Transverse colon (tissue), 4 donors: ENCODE measurements around the gene DMBT1. TPM values are rescaled to one million over a fixed set of nuclear protein-coding genes. Genes with fewer than 3 reads are reported as not detected.
A peak's percentile ranks its signal among the peaks of the same experiment; 100 is the strongest.

ENCODE experiments used
- DNase-seq: peaks from one replicate; pipeline ENCODE4 v3.0.0-alpha.2; 2019
- H3K27ac ChIP-seq, 4 donors: fragments of 200-600 bp; sonication (generic); 2 replicates each; pipeline ENCODE4 v1.5.1; 2016 to 2018; ENCODE audit warnings: inconsistent platforms in 4 of 4
- H3K27me3 ChIP-seq: fragments of 200-600 bp; sonication (generic); 2 replicates; pipeline ENCODE4 v1.5.1; 2017; ENCODE audit warnings: inconsistent platforms
- H3K36me3 ChIP-seq, 4 donors: fragments of 200-600 bp; sonication (generic); 2 replicates each; pipeline ENCODE4 v1.5.1; 2017 to 2019; ENCODE audit warnings: inconsistent platforms in 4 of 4
- H3K4me1 ChIP-seq, 4 donors: fragments of 200-600 bp; sonication (generic); 2 replicates each; pipeline ENCODE4 v1.5.1; 2017 to 2020; ENCODE audit warnings: inconsistent platforms in 4 of 4
- H3K4me3 ChIP-seq, 4 donors: fragments of 200-600 bp; sonication (generic); 1 replicate in 1 of 4; 2 replicates in 3 of 4; pipeline versions ENCODE4 v1.5.1 to v1.6.1; 2017 to 2019; ENCODE audit warnings: inconsistent platforms in 4 of 4
- H3K9me3 ChIP-seq, 2 donors: fragments of 200-600 bp; sonication (generic); 2 replicates each; pipeline ENCODE4 v1.5.1; 2017 to 2019; ENCODE audit warnings: inconsistent platforms in 2 of 2
- CTCF ChIP-seq, 5 experiments: fragments of 200-600 bp in 3 of 5; fragments of 450-650 bp in 2 of 5; sonication (generic) in 3 of 5; IDR thresholded peaks; 1 replicate in 2 of 5; 2 replicates in 3 of 5; pipeline ENCODE4 v1.5.1; 2016 to 2017; ENCODE audit warnings: antibody characterized with exemption in 5 of 5, inconsistent platforms in 3 of 5, mild to moderate bottlenecking in 2 of 5, moderate library complexity in 1 of 5
- EP300 ChIP-seq: sonication (generic); formaldehyde crosslinking; IDR thresholded peaks from one replicate; pipeline ENCODE4 v1.6.1; 2017; ENCODE audit warnings: antibody characterized with exemption, low read depth
- POLR2A ChIP-seq: fragments of 450-650 bp; IDR thresholded peaks from one replicate; pipeline ENCODE4 v1.6.1; 2016; ENCODE audit warnings: antibody characterized with exemption, mild to moderate bottlenecking, moderate library complexity
- POLR2AphosphoS5 ChIP-seq, 3 donors: sonication (generic); formaldehyde crosslinking; IDR thresholded peaks; one replicate each; pipeline ENCODE4 v1.6.1; 2016; ENCODE audit warnings: antibody characterized with exemption in 3 of 3
- WGBS, 2 donors: methylation state at CpG; one replicate each; pipeline ENCODE4 v1.1.5; 2018; ENCODE audit warnings: low coverage in 1 of 2; 5-methylcytosine and 5-hydroxymethylcytosine counted together
- in situ Hi-C, 4 donors: fragments of 200-750 bp; cut with MboI; loops; one replicate each; pipeline versions ENCODE4 v1.15.0 to v1.15.1; 2017; ENCODE audit warnings: low sequenced_read_pairs in 3 of 4, low pct_ligation_motif_present in 1 of 4, low pct_unique_long_range_greater_than_20kb in 1 of 4
- intact Hi-C: fragments of 100-400 bp; cut with DNase I; formaldehyde crosslinking; loops from one replicate; pipeline ENCODE4 v1.15.1; 2023; ENCODE audit warnings: low total_unique reads
- total RNA-seq, 4 donors: library from RNA; depleted of rRNA; stranded (reverse); fragments of >200 nt; gene quantifications; one replicate each; pipeline ENCODE4 v1.1.0, GENCODE V29; 2016

The DMBT1 gene
- total RNA-seq, 4 donors from 2014 or later, result 42.2 to 124 (median 68.5) TPM

GRCh38 chr10:122515588-122516231 lies 44.8 kb upstream of the DMBT1 start:
- H3K27ac ChIP-seq, result no peak overlapping the region
- intact Hi-C loops, result no loop called here
- 66% methylated on average over 16 of the region's 16 CpGs; no CpG with 5 or more reads in 1 of the 2 donors for WGBS, 2 donors
- in situ Hi-C loops, result no loop called here
- no peaks in the 10 kb centered on the region for H3K4me1 ChIP-seq
- no peak for TF ChIP-seq EP300
- no peak for TF ChIP-seq CTCF (IDR thresholded peaks at IDR 0.05)
- no peak for TF ChIP-seq POLR2AphosphoS5 (IDR thresholded peaks at IDR 0.05)
- no peak for TF ChIP-seq POLR2A
- H3K4me3 ChIP-seq, result no peak overlapping the region
- DNase-seq, result peak; percentile 43
- H3K27me3 ChIP-seq, result no peaks in the 10 kb centered on the region
- H3K9me3 ChIP-seq, result no peaks in the 10 kb centered on the region
- H3K36me3 ChIP-seq, result no peaks in the 10 kb centered on the region

DNA sequence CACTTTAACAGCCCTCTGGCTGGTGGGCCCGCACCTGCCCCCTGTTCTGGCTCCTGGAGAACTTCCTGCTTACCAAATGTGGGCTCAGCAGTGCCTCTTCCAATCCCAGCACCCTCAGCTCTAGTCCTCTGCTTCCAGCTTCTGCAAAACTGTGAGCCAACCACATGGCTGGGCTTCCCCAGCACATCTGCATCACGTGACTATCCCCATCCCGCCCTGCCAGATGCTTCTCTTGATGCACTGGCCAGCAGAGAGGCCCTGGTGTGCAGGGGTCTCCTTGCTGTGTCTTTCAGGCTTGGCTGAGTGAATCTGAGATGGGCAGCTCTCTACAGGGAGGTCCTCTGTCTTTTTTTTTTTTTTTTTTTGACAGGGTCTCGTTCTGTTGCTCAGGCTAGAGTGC lies 43.8 kb upstream of the DMBT1 start:
- WGBS, 2 donors, result 60 to 68% methylated on average over 1 to 4 of the region's 4 CpGs
- no peaks in the 10 kb centered on the region for H3K27me3 ChIP-seq
- intact Hi-C loops, result no loop called here
- H3K4me3 ChIP-seq, result no peak overlapping the region
- H3K27ac ChIP-seq, result no peak overlapping the region
- in situ Hi-C loops, result no loop called here
- no peaks in the 10 kb centered on the region for H3K4me1 ChIP-seq
- TF ChIP-seq POLR2A, result no peak
- TF ChIP-seq POLR2AphosphoS5 (IDR thresholded peaks at IDR 0.05), result no peak
- TF ChIP-seq EP300, result no peak
- no peak for TF ChIP-seq CTCF (IDR thresholded peaks at IDR 0.05)
- H3K36me3 ChIP-seq, result no peaks in the 10 kb centered on the region
- H3K9me3 ChIP-seq, result no peaks in the 10 kb centered on the region
- no peak for DNase-seq

GRCh38 chr10:122519144-122519543 lies 41.4 kb upstream of the DMBT1 start:
- no peak for DNase-seq
- in situ Hi-C loops (no loop called here), intact Hi-C loops (no loop called here)
- H3K27ac ChIP-seq, result no peak overlapping the region
- WGBS, 2 donors, result 77 to 80% methylated on average over 2 to 7 of the region's 7 CpGs
- no peak for TF ChIP-seq EP300
- no peak for TF ChIP-seq CTCF (IDR thresholded peaks at IDR 0.05)
- no peak for TF ChIP-seq POLR2AphosphoS5 (IDR thresholded peaks at IDR 0.05)
- TF ChIP-seq POLR2A, result no peak
- H3K4me3 ChIP-seq, result no peak overlapping the region
- no peaks in the 10 kb centered on the region for H3K4me1 ChIP-seq
- no peaks in the 10 kb centered on the region for H3K27me3 ChIP-seq
- H3K9me3 ChIP-seq, result no peaks in the 10 kb centered on the region
- no peaks in the 10 kb centered on the region for H3K36me3 ChIP-seq

DNA sequence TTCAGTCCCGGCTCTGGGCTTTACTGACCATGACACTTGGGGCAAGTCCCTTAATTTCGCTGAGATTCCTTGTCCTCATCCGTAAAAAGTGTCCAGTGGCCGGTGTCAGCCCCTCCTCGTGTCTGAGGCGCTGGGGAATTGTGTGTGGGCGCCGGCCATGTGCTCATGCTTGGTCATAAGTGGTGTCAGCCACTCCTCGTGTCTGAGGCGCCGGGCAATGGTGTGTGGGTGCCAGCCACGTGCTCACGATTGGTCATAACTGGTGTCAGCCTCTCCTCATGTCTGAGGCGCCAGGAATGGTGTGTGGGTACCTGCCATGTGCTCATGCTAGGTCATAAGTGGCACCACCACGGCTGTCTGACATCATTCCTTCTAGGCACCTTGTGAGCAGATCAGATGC lies 40.7 kb upstream of the DMBT1 start:
- no peak for TF ChIP-seq POLR2AphosphoS5 (IDR thresholded peaks at IDR 0.05)
- no peaks in the 10 kb centered on the region for H3K9me3 ChIP-seq
- no peak overlapping the region for H3K27ac ChIP-seq
- WGBS, 2 donors, result 74% methylated on average over 13 of the region's 15 CpGs; no CpG with 5 or more reads in 1 of the 2 donors
- H3K27me3 ChIP-seq, result no peaks in the 10 kb centered on the region
- in situ Hi-C loops (no loop called here), intact Hi-C loops (no loop called here)
- DNase-seq, result no peak
- no peak overlapping the region for H3K4me3 ChIP-seq
- no peaks in the 10 kb centered on the region for H3K36me3 ChIP-seq
- H3K4me1 ChIP-seq, result no peaks in the 10 kb centered on the region

DNA sequence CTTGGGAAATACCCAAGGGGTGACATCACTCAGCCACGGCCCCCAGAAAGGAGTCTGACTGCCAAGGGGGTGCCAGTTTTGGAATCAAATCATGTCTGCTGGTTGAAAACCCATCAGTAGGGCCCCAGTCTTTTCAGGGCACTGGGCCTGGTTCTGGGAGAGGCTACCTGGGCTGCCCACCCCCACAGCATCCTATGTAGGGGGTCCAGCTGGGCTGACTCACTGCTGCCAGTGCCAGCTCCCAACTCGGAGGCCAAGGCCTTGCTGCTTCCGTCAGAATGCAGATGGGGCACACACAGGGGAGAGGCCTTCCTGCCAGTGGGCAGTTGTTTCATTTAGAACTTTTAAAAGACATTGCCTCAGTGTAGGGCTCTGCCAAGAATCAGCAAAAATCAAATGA lies 39.5 kb upstream of the DMBT1 start:
- no peak overlapping the region for H3K4me3 ChIP-seq
- in situ Hi-C loops (no loop called here), intact Hi-C loops (no loop called here)
- H3K36me3 ChIP-seq, result no peaks in the 10 kb centered on the region
- H3K27ac ChIP-seq, result no peak overlapping the region
- WGBS, 2 donors, result 63% methylated on average over 3 of the region's 3 CpGs; no CpG with 5 or more reads in 1 of the 2 donors
- no peaks in the 10 kb centered on the region for H3K27me3 ChIP-seq
- no peaks in the 10 kb centered on the region for H3K9me3 ChIP-seq
- TF ChIP-seq POLR2A (no peak), CTCF (IDR thresholded peaks at IDR 0.05) (no peak), POLR2AphosphoS5 (IDR thresholded peaks at IDR 0.05) (no peak), EP300 (no peak)
- H3K4me1 ChIP-seq, result peaks cover 0 to 2% (median 1%) of the 10 kb centered on the region in 4 donors
- no peak for DNase-seq
